ENCODE measurements around the gene RNU1-1.
"Not testable (repeated sequence)": the region's sequence is repeated elsewhere in the genome, so short reads cannot be mapped to it uniquely, and the experiment has no call there.

Gene RNU1-1

DNA sequence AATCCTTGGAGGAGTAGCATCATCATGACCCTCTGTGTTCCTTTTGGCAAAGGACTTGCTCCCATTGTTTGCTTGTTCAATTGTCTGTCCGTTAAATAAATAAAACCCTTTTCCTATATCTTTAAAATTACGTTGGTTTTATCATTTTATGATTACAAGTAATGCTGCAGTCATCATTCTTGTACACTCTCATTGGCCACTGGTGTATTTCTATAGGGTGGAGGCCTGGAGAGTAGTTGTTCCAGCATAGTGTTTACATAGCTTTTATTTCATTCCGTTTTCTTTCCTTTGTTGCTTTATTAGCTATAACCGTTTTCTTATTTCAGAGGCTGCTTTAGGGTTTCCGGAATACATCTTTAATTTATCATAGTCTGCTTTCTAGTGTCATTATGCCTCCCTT, 7.6 kb upstream of the RNU1-1 start:
- not testable (repeated sequence) for DNase-seq (ENCODE audit: low read depth)

DNA sequence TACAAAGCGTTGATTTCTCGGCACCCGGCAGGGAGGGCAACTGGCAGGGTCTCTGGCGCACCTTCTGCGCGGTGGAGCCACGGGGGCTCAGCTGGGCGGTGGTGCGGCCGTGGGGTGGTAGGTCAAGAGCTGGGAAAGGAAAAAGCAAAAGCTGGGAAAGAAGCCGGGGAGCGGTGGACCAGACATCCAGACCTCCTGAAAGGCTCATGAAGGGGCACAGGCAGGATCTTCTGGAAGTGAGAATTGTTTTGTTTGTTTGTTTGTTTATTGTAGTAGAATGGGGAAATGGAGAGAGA, 7.2 kb upstream of the RNU1-1 start:
- no peak for DNase-seq (ENCODE audit: low read depth)

DNA sequence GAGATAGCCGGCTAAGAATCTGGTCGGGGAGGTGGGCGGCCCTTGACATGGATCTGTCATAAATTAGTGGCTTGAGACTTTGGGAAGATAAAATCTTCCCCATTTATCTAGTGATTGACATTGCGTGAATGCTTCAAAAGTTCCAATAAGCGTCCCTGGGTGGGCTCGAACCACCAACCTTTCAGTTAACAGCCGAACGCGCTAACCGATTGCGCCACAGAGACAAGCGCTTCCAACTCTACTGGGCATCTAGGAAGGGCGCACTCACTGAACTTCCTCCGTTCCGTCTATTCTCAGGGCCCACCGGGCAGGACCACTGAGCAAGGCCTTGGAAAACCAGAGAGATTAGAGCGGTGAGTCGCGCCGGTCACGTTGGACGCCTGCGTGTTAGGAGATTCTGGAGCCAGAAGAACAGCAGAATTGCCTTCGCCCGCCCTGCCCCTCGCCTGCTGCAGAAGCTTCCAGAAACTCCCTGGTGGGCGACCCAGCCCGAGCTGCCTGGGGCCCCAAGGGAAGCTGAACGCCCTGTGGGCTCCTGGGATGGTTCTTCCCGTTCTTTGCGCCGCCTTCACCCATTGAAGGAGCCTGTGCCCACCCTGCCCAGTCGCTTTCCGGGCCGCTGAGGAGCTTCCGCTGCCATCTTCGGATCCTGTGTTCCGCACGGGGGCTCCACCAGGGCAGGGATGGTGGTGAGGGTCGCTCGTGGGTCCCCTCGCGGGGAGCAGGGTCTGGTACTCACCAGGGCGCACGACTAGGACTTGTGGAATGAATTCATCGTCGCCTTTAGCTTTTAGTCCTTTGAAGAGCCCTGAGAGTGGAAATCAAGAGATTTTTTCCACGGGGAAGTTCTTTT, 6.6 kb upstream of the RNU1-1 start:
- DNase-seq (ENCODE audit: low read depth): not testable (repeated sequence)

DNA sequence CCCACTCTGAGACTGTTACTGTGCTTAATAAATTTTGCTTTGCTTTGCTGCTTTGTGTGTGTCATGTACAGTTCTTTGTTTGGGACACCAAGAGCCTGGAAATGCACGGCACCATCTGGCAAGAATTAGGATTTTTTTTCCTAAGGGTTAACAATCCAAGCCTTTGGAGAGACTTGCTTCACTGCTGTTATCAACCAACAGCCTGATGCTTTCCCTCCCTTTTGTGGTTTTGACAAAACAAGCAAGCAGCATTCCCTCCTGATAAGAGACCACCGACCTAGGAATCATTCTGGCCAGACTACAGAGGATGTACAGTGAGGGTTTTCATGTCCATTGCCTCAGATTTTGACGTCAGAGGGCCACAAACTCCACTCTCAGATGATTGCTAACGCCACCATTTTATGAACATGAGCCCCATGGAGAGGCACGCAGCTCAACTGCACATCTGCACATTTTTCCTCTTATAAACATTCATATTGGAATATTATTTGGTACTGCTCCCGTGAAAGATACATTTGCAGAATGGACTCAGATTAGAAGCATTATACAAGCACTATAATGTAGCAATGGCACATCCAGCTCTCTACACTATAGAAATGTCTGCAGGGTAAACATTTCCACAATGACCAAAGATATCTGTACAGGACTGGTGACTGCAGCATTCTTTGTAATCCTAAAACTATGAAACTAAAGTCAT, 5.3 kb upstream of the RNU1-1 start:
- not testable (repeated sequence) for DNase-seq (ENCODE audit: low read depth)

DNA sequence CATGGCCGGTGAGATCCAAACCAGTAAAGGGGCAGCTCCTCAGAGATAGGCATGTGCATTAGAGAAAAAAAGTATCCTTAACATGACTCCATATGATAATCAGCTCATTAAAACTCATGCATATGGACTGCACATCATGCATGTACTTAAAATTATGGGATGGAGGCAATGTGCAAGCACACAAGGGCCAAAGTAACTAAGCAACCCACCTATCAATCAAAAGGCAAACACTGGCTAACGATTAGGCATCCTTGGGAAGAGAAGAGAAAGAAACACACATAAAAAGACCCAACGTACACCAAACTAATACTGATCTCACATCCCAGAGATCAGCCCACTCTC, 4.8 kb upstream of the RNU1-1 start:
- not testable (repeated sequence) for DNase-seq (ENCODE audit: low read depth)

DNA sequence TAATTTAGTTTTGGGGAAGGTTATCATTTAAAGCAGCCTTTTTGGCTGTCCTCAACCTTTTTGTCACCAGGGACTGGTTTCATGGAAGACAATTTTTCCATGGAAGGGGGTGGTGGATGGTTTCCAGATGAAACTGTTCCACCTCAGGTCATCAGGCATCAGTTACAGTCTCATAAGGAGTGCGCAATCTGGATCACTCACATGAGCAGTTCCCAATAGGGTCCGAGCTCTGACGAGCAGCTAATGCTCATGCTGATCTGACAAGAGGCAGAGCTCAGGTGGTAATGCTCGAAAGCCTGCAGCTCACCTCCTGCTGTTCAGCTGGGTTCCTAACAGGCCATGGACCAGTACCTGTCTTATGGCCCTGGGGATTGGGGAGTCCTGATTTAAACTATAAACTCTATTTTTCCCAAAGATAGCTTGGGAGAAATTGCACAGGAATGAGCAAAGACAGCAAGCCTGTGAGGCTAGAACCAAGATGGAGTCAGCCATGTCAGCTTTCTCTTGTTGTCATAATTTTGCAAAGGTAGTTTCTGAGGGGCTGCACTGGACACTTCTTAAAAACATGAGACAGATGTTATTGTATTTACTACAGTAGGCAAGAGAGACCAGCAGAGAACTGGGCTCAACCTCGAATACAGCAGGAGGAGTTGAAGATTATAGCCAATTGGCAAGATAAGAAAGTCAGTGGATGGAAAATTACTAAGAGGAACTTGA, 2.8 kb upstream of the RNU1-1 start:
- DNase-seq (ENCODE audit: low read depth): not testable (repeated sequence)

DNA sequence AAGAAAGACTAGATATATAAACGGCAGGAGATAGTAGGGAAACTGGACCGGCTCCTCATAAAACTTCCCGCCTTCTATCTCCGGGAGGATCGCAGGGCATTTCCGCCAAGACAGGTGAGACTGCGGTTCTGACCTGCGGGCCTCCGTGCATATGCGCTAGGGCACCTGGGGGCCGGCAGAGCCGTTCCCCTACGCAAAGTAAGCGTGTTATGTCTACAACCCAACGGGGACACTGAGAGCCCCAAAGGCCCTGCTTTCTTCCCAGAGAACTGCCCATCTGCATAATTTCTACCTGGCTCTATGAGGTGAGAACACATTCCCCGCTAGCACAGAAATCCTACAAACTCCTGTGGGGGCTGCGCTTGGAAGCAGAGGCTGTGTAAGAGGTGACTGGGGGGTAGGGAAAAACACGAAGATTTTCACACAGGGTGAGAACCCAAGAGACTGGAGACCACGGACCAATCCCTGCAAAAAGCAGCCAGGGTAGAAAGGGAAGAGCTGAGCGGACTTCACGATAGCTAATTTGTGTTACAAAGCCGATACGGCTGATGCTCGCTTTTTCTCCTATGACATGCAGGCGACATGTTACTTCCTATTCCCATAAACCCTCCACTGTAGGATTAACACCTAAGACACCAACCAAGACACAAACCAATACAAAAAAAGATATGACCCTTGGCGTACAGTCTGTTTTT, 526 bp downstream of the RNU1-1 start:
- DNase-seq (ENCODE audit: low read depth): peak; percentile 20

DNA sequence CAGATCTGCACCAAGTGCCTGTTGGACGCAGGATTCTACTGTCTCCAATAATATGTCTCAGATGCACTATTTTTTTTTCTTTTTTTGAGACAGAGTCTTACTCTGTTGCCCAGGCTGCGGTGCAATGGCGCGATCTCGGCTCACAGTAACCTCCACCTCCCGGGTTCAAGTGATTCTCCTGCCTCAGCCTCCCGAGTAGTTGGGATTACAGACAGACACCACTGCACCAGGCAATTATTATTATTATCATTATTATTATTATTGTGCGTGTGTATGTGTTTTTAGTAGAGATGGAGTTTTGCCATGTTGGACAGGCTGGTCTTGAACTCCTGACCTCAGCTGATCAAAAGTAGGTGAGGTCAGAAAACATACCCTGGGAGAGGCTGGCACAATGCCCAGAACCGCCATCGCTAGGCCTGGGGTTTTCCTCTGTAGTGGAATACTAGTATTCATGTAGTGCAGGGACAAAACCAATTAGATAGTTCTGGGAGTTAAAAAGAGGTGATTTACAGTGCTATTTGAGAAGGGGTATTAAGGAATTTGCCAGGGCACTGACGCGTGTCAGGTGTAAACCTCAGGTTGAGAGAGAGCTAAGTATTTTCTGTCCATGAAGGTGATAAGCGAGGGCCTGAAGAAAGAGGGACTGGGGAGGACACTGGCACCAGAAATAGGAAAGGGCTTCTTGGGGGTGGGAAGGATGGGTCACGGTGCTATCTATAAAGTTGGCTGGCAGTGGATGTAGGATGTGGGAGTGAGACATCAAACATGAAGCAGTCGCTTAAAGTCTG, 1.3 kb downstream of the RNU1-1 start:
- not testable (repeated sequence) for DNase-seq (ENCODE audit: low read depth)

DNA sequence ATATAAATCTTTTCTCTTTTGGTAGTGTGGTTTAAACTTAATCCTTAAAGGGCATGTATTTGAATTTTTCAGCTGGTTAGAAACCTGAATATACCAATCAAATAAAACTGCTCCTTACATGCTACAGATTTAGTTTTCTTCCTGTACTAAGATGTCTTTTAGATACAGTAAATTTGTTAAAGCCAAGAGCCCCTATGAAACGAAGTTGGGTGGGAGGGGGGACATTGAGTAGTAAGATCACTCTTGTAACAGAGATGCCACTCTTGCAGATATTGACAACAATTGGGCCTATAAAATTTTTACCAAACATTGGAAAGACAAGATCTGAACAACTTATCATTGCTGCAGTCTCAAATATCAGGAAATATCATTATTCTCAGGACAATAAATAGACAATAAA, 2.2 kb downstream of the RNU1-1 start:
- DNase-seq (ENCODE audit: low read depth): not testable (repeated sequence)

DNA sequence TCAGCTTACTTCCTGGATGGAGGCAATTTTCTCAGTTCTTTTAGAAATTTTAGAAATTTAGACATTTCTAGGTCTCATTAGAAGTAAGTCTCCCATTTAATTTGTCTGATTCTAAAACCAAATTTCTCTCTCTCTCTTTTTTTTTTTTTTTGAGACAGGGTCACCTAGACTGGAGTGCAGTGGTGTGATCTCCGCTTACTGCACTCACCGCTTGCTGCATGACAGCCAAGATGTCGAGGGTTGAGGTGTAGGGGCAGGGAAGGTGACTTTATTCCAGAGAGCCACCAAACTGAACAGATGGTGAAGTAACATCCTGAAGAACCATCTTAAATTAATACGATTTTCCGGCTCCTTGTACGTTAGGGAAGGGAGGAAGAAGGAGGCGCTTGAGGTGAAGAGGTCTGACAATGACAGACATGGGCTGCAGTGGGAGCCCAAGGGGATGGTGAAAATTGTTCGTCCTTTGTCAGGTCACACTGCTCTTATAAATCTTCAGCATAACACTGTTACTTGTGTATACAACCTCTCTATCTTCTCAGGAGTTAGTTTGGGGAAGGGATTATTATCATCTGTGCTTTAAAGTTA, 5.1 kb downstream of the RNU1-1 start:
- DNase-seq (ENCODE audit: low read depth): peak; percentile 8

DNA sequence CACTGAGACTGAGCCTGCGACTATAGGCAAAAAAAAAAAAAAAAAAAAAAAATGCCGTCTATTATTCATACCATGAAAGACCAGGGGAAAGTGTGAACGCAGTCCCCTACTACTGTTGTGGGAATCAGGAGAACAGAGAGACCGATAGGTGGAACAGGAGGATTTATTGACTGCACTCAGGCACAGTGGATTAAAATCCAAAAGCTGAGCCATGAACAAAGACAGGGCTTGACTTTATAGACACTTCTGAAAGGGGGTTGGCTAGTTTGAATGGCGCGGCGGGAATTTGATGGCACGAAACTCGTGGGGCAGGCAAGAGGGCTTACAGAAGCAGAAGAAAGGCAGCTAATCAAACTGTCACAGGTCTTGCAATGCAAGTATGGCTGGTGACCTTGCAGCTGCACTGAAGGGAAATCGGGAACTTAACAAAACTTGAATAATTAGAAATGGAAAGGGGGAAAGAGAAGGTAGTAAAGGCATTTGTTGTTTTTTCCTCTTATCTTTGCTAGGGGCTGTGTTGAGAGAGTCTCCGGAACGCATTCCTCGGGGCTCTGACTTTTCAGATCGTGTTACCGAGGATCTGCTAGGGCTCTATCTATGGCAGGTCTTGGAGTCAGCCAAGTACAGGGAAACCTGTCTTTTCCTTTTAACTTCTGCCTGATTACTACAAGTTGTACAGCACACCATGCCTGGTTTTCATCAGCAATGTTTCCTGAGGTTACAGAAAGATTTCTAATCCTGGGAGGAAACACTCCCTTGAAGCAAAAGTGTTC, 7.5 kb downstream of the RNU1-1 start:
- not testable (repeated sequence) for DNase-seq (ENCODE audit: low read depth)

DNA sequence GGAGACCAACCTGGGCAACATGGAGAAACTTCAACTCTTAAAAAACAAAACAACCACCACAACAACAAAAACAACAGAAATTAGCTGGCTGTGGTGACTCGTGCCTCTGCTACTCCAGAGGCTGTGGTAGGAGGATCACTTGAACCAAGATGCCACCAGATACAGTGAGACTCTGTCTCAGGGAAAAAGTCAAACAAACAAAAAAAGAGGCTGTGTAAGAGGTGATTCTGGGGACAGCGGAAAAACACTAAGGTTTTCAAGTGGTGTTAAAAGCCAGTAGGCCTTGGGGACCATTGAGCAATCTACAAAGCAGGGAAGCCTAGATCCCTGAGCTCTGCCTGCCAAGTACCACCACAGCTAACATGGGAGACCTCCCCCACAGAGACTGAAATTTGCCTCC, 8.2 kb downstream of the RNU1-1 start:
- DNase-seq (ENCODE audit: low read depth): not testable (repeated sequence)

DNA sequence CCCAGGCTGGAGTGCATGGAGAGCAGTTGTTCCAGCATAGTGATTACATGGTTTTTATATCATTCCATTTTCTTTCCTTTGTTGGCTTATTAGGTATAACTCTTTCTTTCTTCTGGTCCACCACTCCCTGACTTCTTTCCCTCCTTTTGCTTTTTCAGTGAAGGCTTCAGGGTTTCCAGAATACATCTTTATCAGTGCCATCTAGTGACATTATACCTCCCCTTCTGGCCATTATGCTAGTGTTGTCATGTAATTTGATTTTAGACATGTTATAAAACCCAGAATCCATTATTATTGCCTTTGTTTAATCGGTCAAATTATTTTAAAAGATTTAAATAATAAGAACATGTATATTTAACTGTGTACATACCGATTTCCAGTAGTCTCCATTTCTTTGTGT, 10.6 kb downstream of the RNU1-1 start:
- DNase-seq (ENCODE audit: low read depth): no peak

DNA sequence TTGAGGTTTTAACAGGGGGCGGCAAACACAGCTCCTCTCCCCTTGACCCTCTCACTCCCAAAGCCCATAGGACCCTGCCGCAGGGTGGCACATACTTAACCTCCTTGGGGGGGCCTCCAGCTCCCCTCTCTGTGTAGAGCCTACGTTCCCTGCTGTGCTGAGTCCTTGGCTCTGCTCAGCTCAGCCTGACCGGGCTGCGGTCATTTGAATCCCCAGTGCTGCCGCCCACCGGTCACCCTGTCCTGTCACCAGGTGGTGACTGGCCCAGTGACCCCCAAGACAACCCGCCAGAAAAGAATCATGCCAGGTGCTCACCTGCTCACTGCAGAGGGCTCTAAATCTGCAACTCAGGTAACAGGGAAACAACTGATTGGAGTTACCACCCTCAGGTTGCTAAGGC, 12.6 kb downstream of the RNU1-1 start:
- DNase-seq (ENCODE audit: low read depth): not testable (repeated sequence)

DNA sequence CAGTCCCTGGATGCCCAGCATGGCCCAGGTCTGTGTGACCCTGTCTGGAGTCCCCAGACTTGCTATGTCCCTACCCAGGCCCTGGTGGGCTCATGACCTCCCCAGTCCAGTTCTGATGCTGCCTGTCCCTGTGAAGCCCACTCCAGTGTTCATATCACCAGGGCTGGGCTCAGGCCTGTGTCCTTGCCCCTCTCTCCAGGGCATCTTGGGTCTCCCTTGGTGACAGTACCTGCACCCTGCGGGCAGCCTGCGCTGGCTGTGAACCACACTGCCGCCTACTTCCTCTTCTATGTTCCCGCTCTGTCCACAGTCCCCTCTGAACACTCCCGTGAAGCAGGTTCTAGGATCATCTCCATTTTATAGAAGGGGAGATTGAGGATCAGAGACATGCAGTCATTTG, 13.1 kb downstream of the RNU1-1 start:
- not testable (repeated sequence) for DNase-seq (ENCODE audit: low read depth)

DNA sequence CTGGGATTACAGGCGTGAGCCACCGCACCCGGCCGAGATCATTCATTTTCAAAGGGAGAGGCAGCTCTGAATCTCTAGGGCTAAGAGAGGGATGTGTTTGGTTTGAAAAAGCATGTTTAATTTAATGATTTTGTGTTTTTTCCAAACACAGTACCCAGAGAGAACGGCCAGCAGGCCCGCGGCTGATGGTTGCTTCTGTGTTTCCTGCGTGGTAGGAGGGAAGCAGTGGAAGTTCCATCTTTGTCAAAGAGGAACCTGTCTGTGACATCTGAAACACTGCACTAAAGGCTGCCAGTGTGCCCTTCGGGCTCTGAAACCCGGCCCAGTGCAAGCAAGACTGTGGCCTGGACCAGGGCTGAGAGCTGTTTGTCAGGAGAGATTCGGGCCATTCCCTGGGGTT, 13.6 kb downstream of the RNU1-1 start:
- DNase-seq (ENCODE audit: low read depth): not testable (repeated sequence)

DNA sequence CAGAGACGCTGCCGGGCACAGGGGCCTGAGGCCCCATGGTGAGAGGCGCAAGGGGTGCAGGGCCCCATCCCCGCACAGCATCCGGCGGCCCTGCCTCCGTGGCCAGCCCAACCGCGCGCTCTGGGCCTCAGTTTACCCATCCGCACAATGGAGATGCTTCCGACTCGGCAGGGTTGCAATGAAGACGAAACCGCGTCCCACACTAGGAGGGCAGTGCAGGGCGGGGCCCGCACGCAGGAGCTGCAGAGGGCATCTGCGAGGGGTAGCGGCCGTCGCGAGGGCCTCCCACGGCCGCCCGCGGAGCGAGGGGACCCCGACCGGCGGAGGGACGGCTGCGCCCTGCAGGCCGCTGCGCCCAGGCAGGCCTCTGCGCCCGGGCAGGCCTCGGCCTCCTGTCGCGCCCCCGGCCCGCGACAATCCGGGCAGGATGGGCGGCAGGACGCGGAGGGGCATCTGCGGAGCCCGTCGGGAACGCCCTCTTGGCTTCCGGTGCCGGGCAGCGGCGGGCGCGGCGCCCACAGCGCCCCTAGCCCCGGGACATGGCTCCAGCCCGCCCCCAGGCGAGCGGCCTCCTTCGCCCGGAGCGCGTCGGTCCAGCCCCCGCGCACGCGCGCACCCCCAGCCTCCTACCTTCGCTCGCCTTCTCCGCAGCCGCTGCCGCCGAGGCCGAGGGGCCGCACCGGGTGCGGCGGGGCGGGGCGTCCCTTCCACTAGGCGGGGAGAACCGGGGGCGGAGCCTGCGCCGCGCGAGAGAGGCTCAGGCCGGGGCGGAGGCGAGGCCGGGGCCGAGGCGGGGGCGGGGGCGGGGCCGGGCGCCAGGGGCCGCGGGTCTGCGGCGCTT, 15.3 kb downstream of the RNU1-1 start:
- DNase-seq (ENCODE audit: low read depth): peak; percentile 74

DNA sequence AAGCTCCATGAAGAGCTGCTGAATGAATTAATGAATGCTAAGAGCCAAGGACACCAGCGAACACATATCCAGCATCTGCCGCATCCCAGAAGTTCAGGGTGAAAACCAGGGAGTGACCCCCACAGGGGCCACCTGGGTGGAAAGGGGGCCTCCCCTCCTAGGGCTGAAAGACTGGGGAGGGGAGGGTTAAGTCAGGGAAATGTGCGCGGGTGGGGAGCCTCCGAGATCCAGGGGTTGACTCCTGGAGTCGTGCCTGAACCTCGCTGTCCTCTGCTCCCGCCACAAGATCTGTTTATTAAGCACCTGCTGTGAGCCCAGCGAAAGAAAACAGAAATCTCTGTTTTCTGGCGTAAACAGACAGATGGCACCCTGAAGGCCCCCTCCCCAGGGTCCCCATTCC, 16.0 kb downstream of the RNU1-1 start:
- not testable (repeated sequence) for DNase-seq (ENCODE audit: low read depth)

DNA sequence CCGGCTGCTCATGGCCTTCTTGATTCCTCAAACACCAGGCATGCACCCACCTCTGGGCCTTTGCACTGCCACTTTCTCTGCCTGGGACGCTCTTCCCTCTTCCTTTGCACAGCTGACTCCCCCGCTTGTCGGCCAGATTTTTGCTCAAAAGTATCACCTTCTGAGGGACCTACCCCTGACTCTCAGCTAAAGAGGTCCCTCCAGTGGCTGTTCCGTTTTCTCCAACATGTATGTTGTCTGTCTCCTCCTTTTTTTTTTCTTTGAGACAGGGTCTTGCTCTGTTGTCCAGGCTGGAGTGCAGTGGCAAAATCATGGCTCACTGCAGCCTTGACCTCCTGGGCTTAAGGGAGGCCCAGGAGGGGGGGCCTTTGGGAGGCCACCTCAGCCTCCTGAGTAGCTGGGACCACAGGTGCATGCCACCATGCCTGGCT, 16.6 kb downstream of the RNU1-1 start:
- DNase-seq (ENCODE audit: low read depth): not testable (repeated sequence)

Measured in T follicular helper cell (primary cell).